GM19351 (cell line): ENCODE results near the gene TPGS1.
"Not testable (repeated sequence)": the region's sequence is repeated elsewhere in the genome, so short reads cannot be mapped to it uniquely, and the experiment has no call there.

Experiments used
- ATAC-seq: cut with Tn5 transposase; IDR thresholded peaks from one replicate; pipeline ENCODE4 v1.9.1; 2021; ENCODE audit warnings: mild to moderate bottlenecking, moderate library complexity; ENCODE audit not compliant: unreplicated experiment

The TPGS1 gene

DNA sequence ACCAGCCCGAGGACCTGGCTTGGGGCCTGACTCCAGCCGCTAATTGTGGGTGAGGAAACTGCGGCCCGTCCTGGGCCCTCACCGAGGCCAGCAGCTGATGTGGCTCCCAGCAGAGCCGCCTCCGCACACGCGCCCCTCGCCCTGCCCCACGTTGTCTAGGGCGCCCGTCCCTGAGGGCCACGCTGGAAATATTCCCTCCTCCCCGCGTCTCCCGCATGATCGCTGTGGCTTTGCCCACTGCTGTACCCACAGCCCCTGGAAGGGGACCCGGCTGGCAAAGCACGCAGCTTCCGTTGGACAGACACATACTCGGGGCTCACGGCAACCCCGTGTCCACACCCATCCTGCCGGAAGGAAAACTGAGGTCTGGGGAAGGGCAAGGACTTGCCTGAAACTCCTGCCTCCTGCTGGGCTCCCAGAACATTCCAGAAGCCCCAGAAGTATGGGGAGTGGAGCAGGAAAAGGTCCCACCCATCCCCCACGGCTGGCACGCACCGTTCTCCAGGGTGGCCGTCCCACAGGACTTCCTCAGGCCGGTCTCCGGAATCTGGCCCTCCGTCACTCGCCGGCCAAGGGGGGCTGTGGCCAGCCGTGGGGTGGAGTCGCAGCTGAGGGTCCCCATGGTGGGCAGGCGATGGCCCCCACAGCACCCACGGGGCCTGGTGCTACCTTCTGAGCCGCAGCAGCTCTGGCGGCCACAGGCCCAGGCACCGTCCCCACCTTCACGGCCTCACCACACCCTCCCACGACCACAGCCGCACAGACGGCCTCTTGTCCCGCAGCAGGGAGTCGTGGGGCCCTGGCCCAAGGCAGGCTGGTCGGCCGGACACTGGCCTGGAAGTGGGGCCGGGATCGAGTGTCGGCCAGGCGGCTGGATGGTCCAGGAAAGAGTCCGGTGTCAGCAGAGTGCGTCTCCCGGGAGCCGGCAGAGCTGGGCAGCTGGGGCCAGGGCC, 32.9 kb upstream of the TPGS1 start:
- no peak for ATAC-seq

DNA sequence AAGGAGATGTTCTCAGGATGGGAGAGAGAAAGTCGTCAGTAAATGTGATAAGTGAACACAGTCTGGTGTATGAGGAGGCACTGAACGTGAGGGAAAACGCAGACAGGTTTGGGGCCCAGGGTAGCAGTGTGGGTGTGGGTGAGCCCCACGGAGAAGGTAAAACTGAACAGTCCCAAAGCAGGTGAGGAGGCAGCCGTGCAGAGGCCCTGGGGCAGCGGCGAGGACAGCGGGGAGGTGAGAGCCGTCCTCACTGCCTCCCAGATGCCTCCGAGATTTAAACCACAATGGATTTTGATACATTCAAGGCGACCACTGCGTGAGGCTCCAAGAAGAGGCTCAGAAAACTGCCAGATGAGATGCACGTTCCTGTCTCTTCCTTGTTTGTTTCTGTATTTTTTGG, 31.9 kb upstream of the TPGS1 start:
- no peak for ATAC-seq

GRCh38 chr19:478236-478903, 28.9 kb upstream of the TPGS1 start:
- ATAC-seq: no peak

- no peak for ATAC-seq
Observed at GRCh38 chr19:478976-479375, 28.3 kb upstream of the TPGS1 start.

DNA sequence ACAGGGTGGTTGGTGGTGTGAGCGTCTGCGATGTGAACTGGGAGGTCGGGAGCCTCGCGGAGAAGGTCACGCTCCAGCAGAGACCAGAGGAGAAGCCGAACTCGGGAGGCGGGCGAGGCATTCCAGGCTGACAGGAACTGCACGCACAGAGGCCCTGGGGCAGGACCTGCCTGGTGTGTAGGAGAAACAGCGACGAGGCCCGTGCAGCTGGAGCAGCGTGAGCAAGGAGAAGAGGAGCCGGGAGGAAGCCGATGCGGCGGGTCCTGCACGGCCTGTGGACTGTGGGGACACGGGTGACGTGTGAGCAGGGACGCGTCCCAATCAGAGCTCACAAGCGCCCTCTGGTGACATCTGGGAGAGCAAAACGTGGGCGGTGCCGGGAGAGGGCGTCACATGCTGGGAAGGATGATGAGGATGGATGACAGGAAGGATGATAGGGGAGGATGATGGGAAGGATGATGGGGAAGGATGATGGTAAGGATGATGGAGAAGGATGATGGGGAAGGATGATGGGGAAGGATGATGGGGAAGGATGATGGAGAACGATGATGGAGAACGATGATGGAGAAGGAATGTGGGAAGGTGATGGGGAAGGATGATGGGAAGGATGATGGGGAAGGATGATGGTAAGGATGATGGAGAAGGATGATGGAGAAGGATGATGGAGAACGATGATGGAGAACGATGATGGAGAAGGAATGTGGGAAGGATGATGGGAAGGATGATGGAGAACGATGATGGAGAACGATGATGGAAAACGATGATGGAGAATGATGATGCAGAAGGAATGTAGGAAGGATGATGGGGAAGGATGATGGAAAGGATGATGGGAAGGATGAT, 27.1 kb upstream of the TPGS1 start:
- ATAC-seq: no peak

DNA sequence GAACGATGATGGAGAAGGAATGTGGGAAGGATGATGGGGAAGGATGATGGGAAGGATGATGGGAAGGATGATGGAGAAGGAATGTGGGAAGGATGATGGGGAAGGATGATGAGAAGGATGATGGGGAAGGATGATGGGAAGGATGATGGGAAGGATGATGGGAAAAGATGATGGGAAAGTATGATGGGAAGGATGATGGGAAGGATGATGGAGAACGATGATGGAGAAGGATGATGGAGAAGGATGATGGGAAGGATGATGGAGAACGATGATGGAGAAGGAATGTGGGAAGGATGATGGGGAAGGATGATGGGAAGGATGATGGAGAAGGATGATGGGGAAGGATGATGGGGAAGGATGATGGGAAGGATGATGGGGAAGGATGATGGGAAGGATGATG, 26.2 kb upstream of the TPGS1 start:
- not testable (repeated sequence) for ATAC-seq

DNA sequence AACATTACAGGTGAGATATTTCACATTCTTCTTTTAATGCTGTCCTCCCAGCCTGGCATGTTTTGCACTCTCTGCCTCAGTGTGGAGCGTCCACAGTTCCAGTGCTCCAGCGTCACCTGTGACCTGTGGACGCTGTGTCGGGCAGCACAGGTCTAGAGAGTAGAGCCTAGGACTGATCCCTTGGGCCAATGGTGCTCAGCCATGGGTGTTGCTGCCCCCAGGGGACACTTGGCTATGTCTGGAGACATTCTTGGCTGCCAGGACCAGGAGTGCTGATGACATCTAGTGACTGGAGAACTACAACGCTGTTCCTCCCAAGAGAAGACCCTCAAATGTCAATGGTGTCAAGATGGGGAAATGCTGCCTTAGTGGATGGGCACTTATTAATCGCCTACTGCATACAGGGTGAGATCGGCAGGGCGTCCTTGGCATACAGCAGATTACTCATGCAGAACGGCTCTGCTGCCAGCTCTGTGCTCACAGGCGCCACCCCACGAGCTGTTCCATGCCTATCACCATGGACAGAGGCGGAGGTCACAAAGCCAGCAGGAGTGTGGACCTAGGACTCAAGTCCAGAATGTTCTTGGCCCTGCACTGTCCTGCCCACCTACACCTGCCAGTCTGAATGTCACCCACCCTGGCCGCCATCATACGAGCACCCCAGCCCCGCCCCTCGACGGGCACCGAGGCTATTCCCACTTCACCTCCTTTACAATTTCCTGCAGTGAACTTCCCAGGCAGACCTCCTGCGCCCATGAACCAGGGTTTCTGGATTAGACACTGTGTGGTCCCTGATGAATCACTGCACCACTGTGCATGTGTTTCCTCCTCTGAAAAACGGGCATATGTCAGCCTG, 24.9 kb upstream of the TPGS1 start:
- no peak for ATAC-seq

DNA sequence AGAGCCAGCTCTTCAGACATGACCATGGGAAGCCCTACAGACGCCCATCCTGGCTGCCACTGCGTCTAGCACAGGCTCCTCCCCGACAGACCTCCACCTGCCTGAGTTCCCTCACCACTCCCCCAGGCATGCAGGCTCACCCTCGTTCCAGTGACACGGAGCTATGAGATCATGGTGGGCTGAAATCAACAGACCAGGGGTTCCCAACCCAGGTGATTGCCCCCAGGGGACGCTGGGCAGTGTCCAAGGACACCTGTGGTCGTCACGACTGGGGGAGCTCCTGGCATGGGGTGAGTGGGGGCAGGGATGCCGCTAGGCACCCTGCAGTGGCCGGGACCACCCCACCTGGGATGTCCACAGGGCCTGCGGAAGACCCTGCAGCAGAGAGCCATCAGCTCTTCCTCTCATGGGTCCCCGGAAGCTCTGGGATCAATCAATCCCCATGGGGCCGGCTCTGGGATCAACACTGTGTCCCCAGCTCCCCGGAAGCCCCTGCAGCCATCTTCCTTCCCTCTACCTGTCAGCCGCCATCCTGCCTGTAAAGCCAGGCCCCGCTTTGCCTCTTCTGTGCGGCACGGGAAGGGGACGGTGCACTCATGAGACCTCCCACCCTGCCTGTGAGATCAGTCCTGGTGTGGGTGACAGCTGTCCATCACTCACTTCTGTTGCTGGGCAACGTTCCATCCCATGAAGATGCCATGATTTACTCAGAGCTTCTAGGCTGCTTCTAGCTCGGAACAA, 23.8 kb upstream of the TPGS1 start:
- ATAC-seq: no peak

- no peak for ATAC-seq
Observed at GRCh38 chr19:484494-484893, 22.8 kb upstream of the TPGS1 start.

DNA sequence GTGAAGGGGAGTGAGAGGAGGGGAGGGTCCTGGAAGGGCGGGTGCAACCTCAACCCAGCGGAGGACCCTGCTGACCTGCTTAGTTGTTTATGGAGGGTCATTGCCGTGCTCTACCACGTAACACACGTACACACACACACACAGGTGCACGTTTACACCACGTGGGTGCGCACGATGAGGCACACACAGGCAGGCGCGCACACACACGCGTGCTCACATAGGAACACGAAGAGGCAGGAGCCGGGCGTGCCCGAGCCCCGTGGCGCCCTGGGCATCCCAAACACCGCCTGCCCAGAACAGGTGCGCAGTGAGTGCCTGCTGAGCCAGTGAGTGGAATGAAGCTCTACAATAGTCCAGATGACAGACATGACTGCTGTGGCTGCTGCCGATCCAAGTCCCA, 22.2 kb upstream of the TPGS1 start:
- no peak for ATAC-seq

DNA sequence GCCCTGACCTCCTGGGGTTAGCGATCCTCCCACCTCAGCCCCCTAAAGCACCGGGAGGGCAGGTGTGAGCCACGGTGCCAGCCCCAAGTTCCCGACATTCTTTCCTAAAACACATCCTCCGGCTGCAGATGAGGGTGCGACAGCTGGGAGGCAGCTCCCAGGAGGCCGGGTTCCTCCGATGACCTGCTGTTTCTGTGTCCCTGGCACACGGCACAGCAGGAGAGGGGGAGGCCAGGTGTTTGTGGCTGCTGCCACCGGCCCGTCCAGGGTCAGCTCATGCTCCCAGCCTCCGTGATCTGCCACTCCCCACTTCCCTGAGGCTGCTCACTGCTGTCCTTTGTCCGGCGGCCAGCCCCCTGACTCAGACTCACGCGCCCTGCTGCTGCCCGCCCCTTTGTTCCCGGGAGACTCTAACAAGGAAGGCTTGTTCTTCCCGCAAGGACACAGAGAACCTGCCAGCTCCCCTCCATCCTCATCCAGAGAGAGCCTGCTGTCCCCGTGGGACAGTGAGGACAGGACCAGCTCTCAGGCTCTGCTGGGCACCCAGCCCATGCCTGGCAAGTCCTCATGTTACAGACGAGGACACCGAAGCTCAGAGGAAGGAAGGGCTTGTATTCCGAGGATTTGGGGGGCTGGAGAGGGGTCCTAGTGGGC, 21.6 kb upstream of the TPGS1 start:
- ATAC-seq: no peak

DNA sequence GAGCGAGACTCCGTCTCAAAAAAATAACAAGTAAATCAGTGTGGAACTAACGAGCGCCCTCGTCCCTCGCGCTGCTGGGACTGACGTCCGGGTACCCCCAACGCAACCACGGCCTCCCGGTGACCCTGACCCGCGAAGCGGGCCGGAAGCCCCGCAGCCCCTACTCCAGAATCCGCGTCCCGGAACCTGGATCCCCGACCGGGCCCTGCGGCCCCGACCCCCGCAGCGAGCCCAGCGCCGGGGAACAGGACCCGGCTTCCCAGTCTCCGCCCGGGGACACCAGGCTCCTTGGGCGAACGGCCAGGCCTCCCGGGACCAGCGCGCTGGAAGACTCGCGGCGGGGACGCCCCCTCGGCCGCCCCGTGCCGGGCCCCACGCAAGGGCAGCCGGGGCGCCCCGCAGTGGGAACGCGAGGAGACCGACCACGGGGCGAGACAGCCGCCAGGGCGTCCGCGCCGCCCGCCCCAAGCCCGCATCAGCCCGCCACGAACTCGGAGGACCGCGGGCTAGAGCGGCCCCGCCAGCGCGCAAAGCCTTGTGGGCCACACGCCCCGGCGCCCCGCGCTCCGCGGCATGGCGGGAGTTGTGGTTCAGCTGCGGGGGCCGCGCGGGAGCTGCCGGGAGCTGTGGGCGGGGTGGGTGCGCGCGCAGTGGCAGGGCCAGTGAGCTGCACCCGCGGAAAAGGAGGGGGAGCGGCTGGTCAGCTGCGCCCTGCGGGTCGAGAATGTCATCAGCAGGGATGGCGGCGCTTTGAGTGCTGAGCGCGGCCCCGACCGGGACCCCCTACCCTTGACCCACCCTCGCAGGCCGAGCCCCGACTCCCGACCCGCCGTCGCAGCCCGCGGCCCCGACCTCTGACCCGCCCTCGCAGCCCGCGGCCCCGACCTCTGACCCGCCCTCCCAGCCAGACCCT, 18.5 kb upstream of the TPGS1 start:
- peak; percentile 59 for ATAC-seq

- no peak for ATAC-seq
Observed at GRCh38 chr19:489418-490196, 17.7 kb upstream of the TPGS1 start.

GRCh38 chr19:491146-491741, 16.1 kb upstream of the TPGS1 start:
- no peak for ATAC-seq

GRCh38 chr19:492091-492531, 15.2 kb upstream of the TPGS1 start:
- ATAC-seq: no peak

- no peak for ATAC-seq
Observed at GRCh38 chr19:493391-494170, 13.7 kb upstream of the TPGS1 start.
